HL-60 (cell line): ENCODE results near the gene MIA3.

Experiments used
- GABPA ChIP-seq: IDR thresholded peaks from 2 replicates; pipeline ENCODE4 v1.6.1; 2012; ENCODE audit warnings: low read depth
- TF ChIP-seq, protein P1 (sequence below): IDR thresholded peaks from one replicate; pipeline ENCODE4 v1.5.1; 2011; ENCODE audit warnings: low read length, control low read depth, inconsistent platforms; ENCODE audit not compliant: insufficient read depth

DNA sequence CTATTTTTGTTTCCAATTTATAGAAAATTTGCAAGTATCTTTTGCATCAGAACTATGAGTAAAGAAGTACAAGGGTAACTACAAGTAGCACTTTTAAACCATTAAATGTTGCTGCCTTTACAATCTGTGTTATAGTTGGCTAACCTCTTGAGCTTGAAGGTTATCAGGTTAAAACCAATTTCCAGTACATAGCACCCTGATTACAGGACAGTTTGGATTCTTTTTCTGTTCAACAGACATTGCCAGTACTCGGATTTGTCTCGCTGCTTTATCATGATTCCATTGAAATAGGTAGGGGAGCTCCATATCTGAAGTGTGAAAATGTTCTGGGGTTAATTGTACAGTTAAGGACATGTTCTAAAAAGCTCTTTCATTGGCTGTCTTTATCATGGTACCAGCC is 40.0 kb downstream of the MIA3 start:
- TF ChIP-seq, protein P1, sequence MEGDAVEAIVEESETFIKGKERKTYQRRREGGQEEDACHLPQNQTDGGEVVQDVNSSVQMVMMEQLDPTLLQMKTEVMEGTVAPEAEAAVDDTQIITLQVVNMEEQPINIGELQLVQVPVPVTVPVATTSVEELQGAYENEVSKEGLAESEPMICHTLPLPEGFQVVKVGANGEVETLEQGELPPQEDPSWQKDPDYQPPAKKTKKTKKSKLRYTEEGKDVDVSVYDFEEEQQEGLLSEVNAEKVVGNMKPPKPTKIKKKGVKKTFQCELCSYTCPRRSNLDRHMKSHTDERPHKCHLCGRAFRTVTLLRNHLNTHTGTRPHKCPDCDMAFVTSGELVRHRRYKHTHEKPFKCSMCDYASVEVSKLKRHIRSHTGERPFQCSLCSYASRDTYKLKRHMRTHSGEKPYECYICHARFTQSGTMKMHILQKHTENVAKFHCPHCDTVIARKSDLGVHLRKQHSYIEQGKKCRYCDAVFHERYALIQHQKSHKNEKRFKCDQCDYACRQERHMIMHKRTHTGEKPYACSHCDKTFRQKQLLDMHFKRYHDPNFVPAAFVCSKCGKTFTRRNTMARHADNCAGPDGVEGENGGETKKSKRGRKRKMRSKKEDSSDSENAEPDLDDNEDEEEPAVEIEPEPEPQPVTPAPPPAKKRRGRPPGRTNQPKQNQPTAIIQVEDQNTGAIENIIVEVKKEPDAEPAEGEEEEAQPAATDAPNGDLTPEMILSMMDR: no peak
- TF ChIP-seq GABPA: no peak
